Measurements from ENCODE around the gene RAB36. TPM values are rescaled to one million over a fixed set of nuclear protein-coding genes. Genes with fewer than 3 reads are reported as not detected.

Gene RAB36
- polyA plus RNA-seq, 2 of the 4 experiments (the other 2 are of a cell fraction) = 2.5 to 4.0 TPM

DNA sequence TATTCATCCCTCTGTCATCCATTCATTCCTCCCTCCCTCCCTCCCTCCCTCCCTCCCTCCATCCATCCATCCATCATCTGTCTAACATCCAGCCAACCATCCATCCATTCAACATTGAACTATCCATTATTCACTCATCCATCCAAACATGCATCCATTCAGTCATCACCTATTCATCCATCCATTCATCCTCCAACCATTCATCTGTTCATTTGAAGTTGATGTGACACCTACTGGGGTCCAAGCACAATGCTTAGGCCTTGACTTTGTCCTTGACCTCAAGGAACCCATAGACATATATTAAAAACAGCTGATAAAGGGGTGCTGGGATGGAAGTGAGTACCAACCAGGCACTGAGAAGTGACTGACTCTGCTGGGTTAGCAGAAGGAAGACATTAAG lies 61.6 kb downstream of the RAB36 start:
- no peak for DNase-seq (ENCODE audit: low read depth in 1 of 2, low spot score in 1 of 2)
- CTCF ChIA-PET = interaction anchor here (0.6 to 1.8 kb wide), 4 partner anchors 19 to 325 kb away, joined by 3 to 5 read pairs (median 4); no protein-coding TSS in a partner anchor
- TF ChIP-seq PHF8 (IDR thresholded peaks at IDR 0.05; ENCODE audit: borderline replicate concordance, low read depth) (no peak), ZFP36 (IDR thresholded peaks at IDR 0.05; ENCODE audit: borderline replicate concordance, partially characterized antibody) (no peak)
- Histone ChIP-seq H3K27ac (no peak overlapping the region), H3K9me3 (no peaks in the 10 kb centered on the region), H3K4me2 (no peak overlapping the region), H3K4me3 (no peak overlapping the region), H3K4me1 (no peaks in the 10 kb centered on the region)
- no peak for ATAC-seq
- no peak for FAIRE-seq
- POLR2A ChIA-PET = no interaction called here

DNA sequence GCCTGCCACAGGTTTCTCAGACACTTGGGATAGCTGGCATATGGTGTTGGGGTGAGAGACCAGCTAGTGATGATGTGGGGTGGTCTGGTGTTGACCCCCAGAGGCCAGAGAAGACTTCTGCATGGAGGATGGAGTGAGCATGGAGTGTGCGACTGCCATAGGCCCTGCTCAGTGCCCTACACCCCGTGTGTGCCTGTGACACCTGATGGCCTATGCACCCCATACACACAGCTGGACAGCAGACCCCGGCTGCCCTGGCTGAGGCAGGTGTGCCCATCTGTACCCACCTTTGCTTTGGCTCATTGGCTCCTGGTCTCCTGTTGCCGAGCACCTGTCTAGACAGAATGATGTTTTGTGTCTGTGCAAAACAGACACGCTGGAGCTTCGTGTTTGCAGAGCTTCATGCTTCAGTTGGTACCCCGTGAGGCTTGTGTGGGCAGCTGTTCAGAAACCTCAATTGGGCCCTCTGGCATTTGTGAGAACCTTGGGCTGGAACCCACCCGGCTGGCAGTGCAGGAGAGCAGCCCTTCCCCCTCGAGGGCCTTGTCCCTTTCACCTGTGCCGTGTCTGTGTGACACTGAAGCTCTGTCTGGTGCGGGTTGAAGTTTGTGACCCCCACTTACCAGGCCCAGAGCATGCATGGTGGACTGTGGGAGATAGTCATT lies 62.6 kb downstream of the RAB36 start:
- H3K4me1 ChIP-seq = no peaks in the 10 kb centered on the region
- DNase-seq (ENCODE audit: low read depth in 1 of 2, low spot score in 1 of 2) (no peak), ATAC-seq (no peak), FAIRE-seq (no peak)
- no peak overlapping the region for H3K4me2 ChIP-seq
- no peak overlapping the region for H3K4me3 ChIP-seq
- WGBS (ENCODE audit: missing lambda C conversion rate) = 90% methylated on average over 9 of the region's 11 CpGs
- TF ChIP-seq, protein P1, sequence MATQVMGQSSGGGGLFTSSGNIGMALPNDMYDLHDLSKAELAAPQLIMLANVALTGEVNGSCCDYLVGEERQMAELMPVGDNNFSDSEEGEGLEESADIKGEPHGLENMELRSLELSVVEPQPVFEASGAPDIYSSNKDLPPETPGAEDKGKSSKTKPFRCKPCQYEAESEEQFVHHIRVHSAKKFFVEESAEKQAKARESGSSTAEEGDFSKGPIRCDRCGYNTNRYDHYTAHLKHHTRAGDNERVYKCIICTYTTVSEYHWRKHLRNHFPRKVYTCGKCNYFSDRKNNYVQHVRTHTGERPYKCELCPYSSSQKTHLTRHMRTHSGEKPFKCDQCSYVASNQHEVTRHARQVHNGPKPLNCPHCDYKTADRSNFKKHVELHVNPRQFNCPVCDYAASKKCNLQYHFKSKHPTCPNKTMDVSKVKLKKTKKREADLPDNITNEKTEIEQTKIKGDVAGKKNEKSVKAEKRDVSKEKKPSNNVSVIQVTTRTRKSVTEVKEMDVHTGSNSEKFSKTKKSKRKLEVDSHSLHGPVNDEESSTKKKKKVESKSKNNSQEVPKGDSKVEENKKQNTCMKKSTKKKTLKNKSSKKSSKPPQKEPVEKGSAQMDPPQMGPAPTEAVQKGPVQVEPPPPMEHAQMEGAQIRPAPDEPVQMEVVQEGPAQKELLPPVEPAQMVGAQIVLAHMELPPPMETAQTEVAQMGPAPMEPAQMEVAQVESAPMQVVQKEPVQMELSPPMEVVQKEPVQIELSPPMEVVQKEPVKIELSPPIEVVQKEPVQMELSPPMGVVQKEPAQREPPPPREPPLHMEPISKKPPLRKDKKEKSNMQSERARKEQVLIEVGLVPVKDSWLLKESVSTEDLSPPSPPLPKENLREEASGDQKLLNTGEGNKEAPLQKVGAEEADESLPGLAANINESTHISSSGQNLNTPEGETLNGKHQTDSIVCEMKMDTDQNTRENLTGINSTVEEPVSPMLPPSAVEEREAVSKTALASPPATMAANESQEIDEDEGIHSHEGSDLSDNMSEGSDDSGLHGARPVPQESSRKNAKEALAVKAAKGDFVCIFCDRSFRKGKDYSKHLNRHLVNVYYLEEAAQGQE (IDR thresholded peaks at IDR 0.05) = no peak
- TF ChIP-seq HOXA7 (CRISPR knock-in tag; IDR thresholded peaks at IDR 0.05) (no peak), E2F6 (IDR thresholded peaks at IDR 0.05; ENCODE audit: borderline replicate concordance, low read depth) (no peak), HEYL (CRISPR knock-in tag; IDR thresholded peaks at IDR 0.05) (no peak), ZNF302 (CRISPR knock-in tag; IDR thresholded peaks at IDR 0.05) (no peak), RCOR1 (IDR thresholded peaks at IDR 0.05; ENCODE audit: low read depth, low read length) (no peak), TFCP2L1 (CRISPR knock-in tag; IDR thresholded peaks at IDR 0.05) (no peak)
- no peak overlapping the region for H3K27ac ChIP-seq
- ChIA-PET POLR2A (no interaction called here), CTCF (interaction anchor here (0.6 to 1.3 kb wide), 4 partner anchors 19 to 74 kb away, joined by 3 to 5 read pairs (median 3); no protein-coding TSS in a partner anchor)
- H3K9me3 ChIP-seq = no peaks in the 10 kb centered on the region

DNA sequence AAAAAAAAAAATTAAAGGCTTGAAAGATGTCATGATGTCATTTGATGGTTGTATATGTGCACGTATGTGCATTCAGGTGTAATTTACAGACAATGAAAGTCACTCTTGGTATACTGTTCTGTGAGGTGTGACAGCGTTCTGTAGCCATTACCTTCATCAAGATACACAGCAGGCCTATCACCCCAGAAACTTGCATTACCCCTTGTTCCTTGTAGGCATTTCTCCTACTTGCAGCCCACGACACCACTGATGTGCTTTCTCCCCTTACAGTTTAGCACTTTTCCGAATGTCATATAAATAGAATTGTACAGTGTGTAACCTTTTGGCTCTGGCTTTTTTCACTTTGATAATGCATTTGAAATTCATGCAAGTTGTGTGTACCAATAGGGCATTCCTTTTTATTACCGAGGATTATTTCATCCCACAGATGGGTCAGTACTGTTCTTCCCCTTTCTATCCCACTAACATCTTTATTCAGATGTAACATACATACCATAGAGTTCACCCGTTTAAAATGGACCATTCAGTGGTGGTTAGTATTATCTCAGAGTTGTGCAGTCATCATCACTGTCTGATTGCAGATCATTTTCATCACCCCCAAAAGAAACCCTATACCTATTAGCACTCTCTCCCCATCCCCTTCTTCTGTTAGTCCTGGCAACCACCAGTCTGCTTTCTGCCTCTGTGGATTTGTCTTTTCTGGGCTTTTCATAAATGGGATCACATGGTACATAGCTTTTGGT lies 65.3 kb downstream of the RAB36 start:
- H3K4me2 ChIP-seq = no peak overlapping the region
- no peaks in the 10 kb centered on the region for H3K9me3 ChIP-seq
- ChIA-PET CTCF (interaction anchor here (0.7 to 1.7 kb wide), 3 partner anchors 32 to 872 kb away, joined by 3 to 4 read pairs (median 3); no protein-coding TSS in a partner anchor), POLR2A (no interaction called here)
- ATAC-seq (no peak), DNase-seq (ENCODE audit: low read depth in 1 of 2, low spot score in 1 of 2) (no peak), FAIRE-seq (no peak)
- no peak for TF ChIP-seq POLR2AphosphoS2 (conservative IDR thresholded peaks at IDR 0.05; ENCODE audit: low read length)
- TF ChIP-seq MYC (IDR thresholded peaks at IDR 0.05; ENCODE audit: borderline replicate concordance, low read length) = no peak
- no peak for TF ChIP-seq ZSCAN20 (CRISPR knock-in tag; IDR thresholded peaks at IDR 0.05)
- TF ChIP-seq JUNB (IDR thresholded peaks at IDR 0.05) = no peak
- TF ChIP-seq ATOH8 (CRISPR knock-in tag; IDR thresholded peaks at IDR 0.05; ENCODE audit: low read depth) = no peak
- TF ChIP-seq HOXB13 (CRISPR knock-in tag; IDR thresholded peaks at IDR 0.05; ENCODE audit: low read depth) = no peak
- no peak for TF ChIP-seq CBX2 (IDR thresholded peaks at IDR 0.05; ENCODE audit: borderline replicate concordance, low read depth)
- TF ChIP-seq GATA3 (IDR thresholded peaks at IDR 0.05; ENCODE audit: borderline replicate concordance) = no peak
- TF ChIP-seq NR3C1 (IDR thresholded peaks at IDR 0.05) = no peak
- TF ChIP-seq RARB (CRISPR knock-in tag; IDR thresholded peaks at IDR 0.05) = no peak
- TF ChIP-seq HOXB5 (CRISPR knock-in tag; IDR thresholded peaks at IDR 0.05) = no peak
- no peak for TF ChIP-seq RAD21 (conservative IDR thresholded peaks at IDR 0.05 in 1 of 2, IDR thresholded peaks at IDR 0.05 in 1 of 2)
- TF ChIP-seq ZNF302 (CRISPR knock-in tag; IDR thresholded peaks at IDR 0.05) = no peak
- no peak for TF ChIP-seq SREBF2 (IDR thresholded peaks at IDR 0.05)
- TF ChIP-seq FOSB (CRISPR knock-in tag; IDR thresholded peaks at IDR 0.05) = no peak
- no peak for TF ChIP-seq USF2 (IDR thresholded peaks at IDR 0.05)
- no peak overlapping the region for H3K4me3 ChIP-seq
- no peaks in the 10 kb centered on the region for H3K4me1 ChIP-seq
- 89% methylated on average over 6 of the region's 6 CpGs for WGBS (ENCODE audit: missing lambda C conversion rate)
- H3K27ac ChIP-seq = no peak overlapping the region
